ENCODE data around the gene FANCI. TPM values are rescaled to one million over a fixed set of nuclear protein-coding genes. Genes with fewer than 3 reads are reported as not detected.

The FANCI gene
- total RNA-seq, 8 experiments from 2014 or later = 2.3 to 62.2 (median 5.7) TPM

GRCh38 chr15:89205991-89206585 is 37.7 kb upstream of the FANCI start:
- ATAC-seq (replicated peaks in 6 of 8) = no peak
- Histone ChIP-seq H3K4me3 (no peak overlapping the region), H3K4me1 (replicated peaks in 1 of 2) (peaks cover 0 to 9% of the 10 kb centered on the region in 2 donors), H3K27ac (no peak overlapping the region)
- 57 to 100% (median 90%) methylated on average over 2 to 9 of the region's 14 CpGs; no CpG with 5 or more reads in 1 of the 10 experiments for WGBS, 10 experiments
- in situ Hi-C loops (cut with MboI; ENCODE audit: low pct_unique_long_range_greater_than_20kb in 2 of 9, low sequenced_read_pairs in 9 of 9, unreplicated experiment in 9 of 9) = no loop called here

GRCh38 chr15:89206908-89207331 is 36.9 kb upstream of the FANCI start:
- in situ Hi-C loops (cut with MboI; ENCODE audit: low pct_unique_long_range_greater_than_20kb in 2 of 9, low sequenced_read_pairs in 9 of 9, unreplicated experiment in 9 of 9) = no loop called here
- ATAC-seq (replicated peaks in 6 of 8) = peak; percentile 71 to 100 (median 96)
- 0 to 71% (median 7%) methylated on average over 2 to 6 of the region's 14 CpGs; no CpG with 5 or more reads in 7 of the 10 experiments for WGBS, 10 experiments
- Histone ChIP-seq H3K4me3 (no peak overlapping the region), H3K27ac (no peak overlapping the region), H3K4me1 (replicated peaks in 1 of 2) (peaks cover 0 to 9% of the 10 kb centered on the region in 2 donors)

- H3K4me3 ChIP-seq = no peak overlapping the region
- in situ Hi-C loops (cut with MboI; ENCODE audit: low pct_unique_long_range_greater_than_20kb in 2 of 9, low sequenced_read_pairs in 9 of 9, unreplicated experiment in 9 of 9) = no loop called here
- no peak overlapping the region for H3K27ac ChIP-seq
- ATAC-seq (replicated peaks in 6 of 8) = no peak
- peaks cover 0 to 5% of the 10 kb centered on the region in 2 donors for H3K4me1 ChIP-seq (replicated peaks in 1 of 2)
Measured at GRCh38 chr15:89208256-89208655, 35.5 kb upstream of the FANCI start.

- peaks cover 0 to 5% of the 10 kb centered on the region in 2 donors for H3K4me1 ChIP-seq (replicated peaks in 1 of 2)
- no peak overlapping the region for H3K27ac ChIP-seq
- no peak for ATAC-seq (replicated peaks in 6 of 8)
- in situ Hi-C loops (cut with MboI; ENCODE audit: low pct_unique_long_range_greater_than_20kb in 2 of 9, low sequenced_read_pairs in 9 of 9, unreplicated experiment in 9 of 9) = no loop called here
- no peak overlapping the region for H3K4me3 ChIP-seq
- 100% methylated on average over 1 of the region's 1 CpG; no CpG with 5 or more reads in 7 of the 10 experiments for WGBS, 10 experiments
Measured at GRCh38 chr15:89209057-89209456, 34.7 kb upstream of the FANCI start.

GRCh38 chr15:89211678-89212170 is 32.1 kb upstream of the FANCI start:
- peaks cover 0 to 4% of the 10 kb centered on the region in 2 donors for H3K4me1 ChIP-seq (replicated peaks in 1 of 2)
- in situ Hi-C loops (cut with MboI; ENCODE audit: low pct_unique_long_range_greater_than_20kb in 2 of 9, low sequenced_read_pairs in 9 of 9, unreplicated experiment in 9 of 9) = no loop called here
- no peak overlapping the region for H3K27ac ChIP-seq
- no peak overlapping the region for H3K4me3 ChIP-seq
- WGBS, 10 experiments = 0 to 100% (median 64%) methylated on average over 1 to 5 of the region's 5 CpGs; no CpG with 5 or more reads in 2 of the 10 experiments
- no peak for ATAC-seq (replicated peaks in 6 of 8)

GRCh38 chr15:89215627-89216026 is 28.2 kb upstream of the FANCI start:
- Histone ChIP-seq H3K4me1 (replicated peaks in 1 of 2) (no peaks in the 10 kb centered on the region), H3K4me3 (no peak overlapping the region), H3K27ac (no peak overlapping the region)
- in situ Hi-C loops (cut with MboI; ENCODE audit: low pct_unique_long_range_greater_than_20kb in 2 of 9, low sequenced_read_pairs in 9 of 9, unreplicated experiment in 9 of 9) = no loop called here
- ATAC-seq (replicated peaks in 6 of 8) = no peak
- 0 to 100% (median 70%) methylated on average over 1 to 2 of the region's 2 CpGs; no CpG with 5 or more reads in 3 of the 10 experiments for WGBS, 10 experiments

- ATAC-seq (replicated peaks in 6 of 8) = no peak
- WGBS, 10 experiments = 61 to 100% (median 90%) methylated on average over 2 to 4 of the region's 20 CpGs; no CpG with 5 or more reads in 7 of the 10 experiments
- H3K4me3 ChIP-seq = no peak overlapping the region
- in situ Hi-C loops (cut with MboI; ENCODE audit: low pct_unique_long_range_greater_than_20kb in 2 of 9, low sequenced_read_pairs in 9 of 9, unreplicated experiment in 9 of 9) = no loop called here
- H3K27ac ChIP-seq = no peak overlapping the region
- H3K4me1 ChIP-seq (replicated peaks in 1 of 2) = no peaks in the 10 kb centered on the region
Measured at GRCh38 chr15:89217031-89217430, 26.7 kb upstream of the FANCI start.

GRCh38 chr15:89217686-89218376 is 25.9 kb upstream of the FANCI start:
- no peak for ATAC-seq (replicated peaks in 6 of 8)
- H3K27ac ChIP-seq = no peak overlapping the region
- in situ Hi-C loops (cut with MboI; ENCODE audit: low pct_unique_long_range_greater_than_20kb in 2 of 9, low sequenced_read_pairs in 9 of 9, unreplicated experiment in 9 of 9) = no loop called here
- no peak overlapping the region for H3K4me3 ChIP-seq
- 25 to 100% (median 67%) methylated on average over 1 to 6 of the region's 6 CpGs; no CpG with 5 or more reads in 1 of the 10 experiments for WGBS, 10 experiments
- no peaks in the 10 kb centered on the region for H3K4me1 ChIP-seq (replicated peaks in 1 of 2)

- H3K4me3 ChIP-seq = no peak overlapping the region
- in situ Hi-C loops (cut with MboI; ENCODE audit: low pct_unique_long_range_greater_than_20kb in 2 of 9, low sequenced_read_pairs in 9 of 9, unreplicated experiment in 9 of 9) = no loop called here
- WGBS, 10 experiments = 40 to 100% (median 84%) methylated on average over 1 to 5 of the region's 8 CpGs; no CpG with 5 or more reads in 4 of the 10 experiments
- no peaks in the 10 kb centered on the region for H3K4me1 ChIP-seq (replicated peaks in 1 of 2)
- no peak overlapping the region for H3K27ac ChIP-seq
- no peak for ATAC-seq (replicated peaks in 6 of 8)
Measured at GRCh38 chr15:89218531-89218930, 25.2 kb upstream of the FANCI start.

GRCh38 chr15:89221543-89221942 is 22.2 kb upstream of the FANCI start, which contains the start of gene RLBP1:
Gene RLBP1, minus strand, starts transcription at chr15:89221579. Its CDS starts 2,604 bp downstream, at chr15:89218975.
- Histone ChIP-seq H3K27ac (no peak within 1 kb of the TSS), H3K4me1 (replicated peaks in 1 of 2) (no peaks in the 10 kb centered on the region), H3K4me3 (no peak within 1 kb of the TSS)
- 73 to 92% (median 83%) methylated on average over 1 to 4 of the region's 11 CpGs; no CpG with 5 or more reads in 7 of the 10 experiments for WGBS, 10 experiments
- in situ Hi-C loops (cut with MboI; ENCODE audit: low pct_unique_long_range_greater_than_20kb in 2 of 9, low sequenced_read_pairs in 9 of 9, unreplicated experiment in 9 of 9) = no loop called here
- ATAC-seq (replicated peaks in 6 of 8) = peak in 3 of 8 experiments; percentile 32 to 58 (median 38)

GRCh38 chr15:89225588-89225987 is 18.2 kb upstream of the FANCI start:
- no peak for ATAC-seq (replicated peaks in 6 of 8)
- H3K27ac ChIP-seq = no peak overlapping the region
- 48 to 100% (median 83%) methylated on average over 1 to 5 of the region's 5 CpGs; no CpG with 5 or more reads in 1 of the 10 experiments for WGBS, 10 experiments
- H3K4me1 ChIP-seq (replicated peaks in 1 of 2) = no peaks in the 10 kb centered on the region
- in situ Hi-C loops (cut with MboI; ENCODE audit: low pct_unique_long_range_greater_than_20kb in 2 of 9, low sequenced_read_pairs in 9 of 9, unreplicated experiment in 9 of 9) = no loop called here
- no peak overlapping the region for H3K4me3 ChIP-seq

GRCh38 chr15:89226359-89227221 is 17.2 kb upstream of the FANCI start:
- 20 to 100% (median 81%) methylated on average over 1 to 13 of the region's 14 CpGs for WGBS, 10 experiments
- in situ Hi-C loops (cut with MboI; ENCODE audit: low pct_unique_long_range_greater_than_20kb in 2 of 9, low sequenced_read_pairs in 9 of 9, unreplicated experiment in 9 of 9) = no loop called here
- no peak for ATAC-seq (replicated peaks in 6 of 8)

GRCh38 chr15:89227425-89227824 is 16.4 kb upstream of the FANCI start:
- 22 to 71% (median 50%) methylated on average over 2 to 7 of the region's 7 CpGs; no CpG with 5 or more reads in 1 of the 10 experiments for WGBS, 10 experiments
- no peaks in the 10 kb centered on the region for H3K4me1 ChIP-seq (replicated peaks in 1 of 2)
- ATAC-seq (replicated peaks in 6 of 8) = peak in 2 of 8 experiments; percentile 47 to 50
- H3K27ac ChIP-seq = no peak overlapping the region
- in situ Hi-C loops (cut with MboI; ENCODE audit: low pct_unique_long_range_greater_than_20kb in 2 of 9, low sequenced_read_pairs in 9 of 9, unreplicated experiment in 9 of 9) = no loop called here
- no peak overlapping the region for H3K4me3 ChIP-seq

More at GRCh38 chr15:89226359-89227221, 17.2 kb upstream of the FANCI start:
- Histone ChIP-seq H3K4me1 (replicated peaks in 1 of 2) (no peaks in the 10 kb centered on the region), H3K27ac (no peak overlapping the region), H3K4me3 (no peak overlapping the region)
